ENCODE data around the gene FOXN1. TPM values are rescaled to one million over a fixed set of nuclear protein-coding genes. Genes with fewer than 3 reads are reported as not detected.
"Not testable (repeated sequence)": the region's sequence is repeated elsewhere in the genome, so short reads cannot be mapped to it uniquely, and the experiment has no call there.

The FOXN1 gene
- total RNA-seq, 1 experiment from 2014 or later = not detected

DNA sequence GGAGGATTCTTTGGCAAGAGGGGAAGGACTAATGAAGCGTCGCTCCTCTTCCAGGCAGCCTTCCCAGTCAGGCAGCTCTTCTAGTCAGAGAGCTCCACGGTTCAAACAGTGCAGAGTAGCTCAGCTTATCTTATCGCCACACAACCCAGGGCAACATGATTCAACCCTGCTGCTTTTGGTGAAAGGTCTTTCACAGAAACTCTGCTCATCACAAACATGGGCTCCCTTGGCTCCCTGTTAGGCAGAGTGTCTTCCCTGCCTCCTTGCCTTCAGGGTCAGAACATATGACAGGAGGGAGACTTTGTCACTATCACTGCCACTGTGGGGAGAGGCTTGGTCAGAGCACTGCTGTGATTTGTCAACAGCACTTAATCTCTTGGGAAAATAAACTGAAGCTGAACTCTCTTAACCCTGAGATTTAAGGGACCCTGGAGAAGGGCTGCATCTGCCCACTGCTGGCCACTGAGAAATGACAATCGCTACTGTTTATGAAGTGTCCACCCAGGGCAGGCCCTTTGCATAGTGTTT, 39.6 kb upstream of the FOXN1 start:
- DNase-seq = no peak
- no peaks in the 10 kb centered on the region for H3K4me1 Mint-ChIP-seq (ENCODE audit: low read depth, unreplicated experiment)
- H3K4me3 Mint-ChIP-seq (ENCODE audit: low read depth, unreplicated experiment) = no peak overlapping the region
- no peaks in the 10 kb centered on the region for H3K36me3 Mint-ChIP-seq (ENCODE audit: insufficient read depth, unreplicated experiment)
- intact Hi-C loops (cut with micrococcal nuclease; ENCODE audit: unreplicated experiment) = no loop called here
- H3K9me3 Mint-ChIP-seq (ENCODE audit: low read depth, unreplicated experiment) = no peaks in the 10 kb centered on the region
- CTCF ChIA-PET = interaction anchor here (0.7 to 0.9 kb wide), 2 partner anchors 50 to 904 kb away, joined by 3 to 5 read pairs; no protein-coding TSS in a partner anchor
- H3K27ac Mint-ChIP-seq (ENCODE audit: unreplicated experiment) = no peak overlapping the region
- no TSS peak for BruUV-seq (replicated peaks)
- no peak for TF ChIP-seq CTCF (IDR thresholded peaks at IDR 0.05; ENCODE audit: unreplicated experiment)
- H3K27me3 Mint-ChIP-seq (ENCODE audit: unreplicated experiment) = peaks cover 82% of the 10 kb centered on the region

DNA sequence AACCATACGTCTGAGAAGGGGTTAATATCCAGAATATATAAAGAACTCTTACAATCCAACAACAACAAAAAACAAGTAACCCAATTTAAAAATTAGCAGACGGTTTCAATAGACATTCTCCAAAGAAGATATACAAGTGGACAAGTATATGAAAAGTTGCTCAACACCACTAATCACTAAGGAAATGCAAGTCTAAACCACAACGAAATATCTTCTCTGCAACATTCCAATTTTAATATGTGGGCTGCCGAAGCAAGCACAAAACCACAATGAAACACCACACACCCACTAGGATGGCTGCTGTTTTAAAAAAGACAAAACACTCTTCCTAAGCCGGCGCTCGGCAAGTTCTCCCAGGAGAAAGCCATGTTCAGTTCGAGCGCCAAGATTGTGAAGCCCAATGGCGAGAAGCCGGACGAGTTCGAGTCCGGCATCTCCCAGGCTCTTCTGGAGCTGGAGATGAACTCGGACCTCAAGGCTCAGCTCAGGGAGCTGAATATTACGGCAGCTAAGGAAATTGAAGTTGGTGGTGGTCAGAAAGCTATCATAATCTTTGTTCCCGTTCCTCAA, 38.6 kb upstream of the FOXN1 start:
- CTCF ChIA-PET = no interaction called here
- Mint-ChIP-seq H3K4me3 (ENCODE audit: low read depth, unreplicated experiment) (no peak overlapping the region), H3K27me3 (ENCODE audit: unreplicated experiment) (peaks cover 85% of the 10 kb centered on the region), H3K9me3 (ENCODE audit: low read depth, unreplicated experiment) (no peaks in the 10 kb centered on the region), H3K27ac (ENCODE audit: unreplicated experiment) (no peak overlapping the region), H3K36me3 (ENCODE audit: insufficient read depth, unreplicated experiment) (no peaks in the 10 kb centered on the region), H3K4me1 (ENCODE audit: low read depth, unreplicated experiment) (no peaks in the 10 kb centered on the region)
- intact Hi-C loops (cut with micrococcal nuclease; ENCODE audit: unreplicated experiment) = no loop called here
- no peak for DNase-seq
- BruUV-seq (replicated peaks) = no TSS peak
- TF ChIP-seq CTCF (IDR thresholded peaks at IDR 0.05; ENCODE audit: unreplicated experiment) = no peak

GRCh38 chr17:28468033-28468735, 38.0 kb upstream of the FOXN1 start:
- CTCF ChIA-PET = interaction anchor here (0.9 kb wide), 1 partner anchor 18 kb away, joined by 3 read pairs; no protein-coding TSS in a partner anchor
- peaks cover 85% of the 10 kb centered on the region for H3K27me3 Mint-ChIP-seq (ENCODE audit: unreplicated experiment)
- BruUV-seq (replicated peaks) = TSS peak; percentile 68
- H3K4me3 Mint-ChIP-seq (ENCODE audit: low read depth, unreplicated experiment); H3K27ac Mint-ChIP-seq (ENCODE audit: unreplicated experiment); H3K36me3 Mint-ChIP-seq (ENCODE audit: insufficient read depth, unreplicated experiment); H3K9me3 Mint-ChIP-seq (ENCODE audit: low read depth, unreplicated experiment); DNase-seq; intact Hi-C loops (cut with micrococcal nuclease; ENCODE audit: unreplicated experiment); H3K4me1 Mint-ChIP-seq (ENCODE audit: low read depth, unreplicated experiment): not testable (repeated sequence)

DNA sequence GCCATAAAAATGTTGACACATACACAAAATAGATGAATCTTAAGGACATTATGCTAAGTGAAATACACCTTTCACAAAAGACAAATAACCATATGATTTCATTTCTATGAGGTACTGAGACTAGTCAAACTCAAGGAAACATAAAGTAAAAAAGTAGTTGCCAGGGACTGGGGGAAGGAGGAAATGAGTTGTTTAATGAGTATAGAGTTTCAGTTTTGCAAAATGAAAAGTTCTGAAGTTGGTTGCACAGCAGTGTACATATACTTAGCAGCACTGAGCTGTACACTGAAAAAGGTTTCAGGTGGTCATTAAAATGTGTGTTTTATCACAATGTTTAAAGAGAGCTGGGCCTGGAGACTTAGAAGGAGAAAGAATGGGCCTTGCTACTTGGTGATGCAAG, 37.4 kb upstream of the FOXN1 start:
- H3K9me3 Mint-ChIP-seq (ENCODE audit: low read depth, unreplicated experiment) = no peaks in the 10 kb centered on the region
- CTCF ChIA-PET = interaction anchor here (0.9 kb wide), 1 partner anchor 17 kb away, joined by 3 read pairs; no protein-coding TSS in a partner anchor
- H3K27ac Mint-ChIP-seq (ENCODE audit: unreplicated experiment) = no peak overlapping the region
- peaks cover 85% of the 10 kb centered on the region for H3K27me3 Mint-ChIP-seq (ENCODE audit: unreplicated experiment)
- no TSS peak for BruUV-seq (replicated peaks)
- TF ChIP-seq CTCF (IDR thresholded peaks at IDR 0.05; ENCODE audit: unreplicated experiment) = no peak
- no peak for DNase-seq
- H3K4me1 Mint-ChIP-seq (ENCODE audit: low read depth, unreplicated experiment) = no peaks in the 10 kb centered on the region
- H3K4me3 Mint-ChIP-seq (ENCODE audit: low read depth, unreplicated experiment) = no peak overlapping the region
- no peaks in the 10 kb centered on the region for H3K36me3 Mint-ChIP-seq (ENCODE audit: insufficient read depth, unreplicated experiment)
- intact Hi-C loops (cut with micrococcal nuclease; ENCODE audit: unreplicated experiment) = no loop called here
